ENCODE results near the gene REXO5. TPM values are rescaled to one million over a fixed set of nuclear protein-coding genes. Genes with fewer than 3 reads are reported as not detected.

The REXO5 gene
- total RNA-seq (2022; extraction: Qiagen RNA extraction), result 4.0 to 5.2 TPM (median 4.6 TPM) in 5 replicates

GRCh38 chr16:20806168-20807050 lies at the start of gene REXO5, which contains the start of gene ERI2:
Gene REXO5 (plus strand): TSS chr16:20806527. CDS start chr16:20806954, 427 bp downstream.
Gene ERI2 (minus strand): TSS chr16:20806472. CDS start chr16:20806430, 42 bp downstream.

DNA sequence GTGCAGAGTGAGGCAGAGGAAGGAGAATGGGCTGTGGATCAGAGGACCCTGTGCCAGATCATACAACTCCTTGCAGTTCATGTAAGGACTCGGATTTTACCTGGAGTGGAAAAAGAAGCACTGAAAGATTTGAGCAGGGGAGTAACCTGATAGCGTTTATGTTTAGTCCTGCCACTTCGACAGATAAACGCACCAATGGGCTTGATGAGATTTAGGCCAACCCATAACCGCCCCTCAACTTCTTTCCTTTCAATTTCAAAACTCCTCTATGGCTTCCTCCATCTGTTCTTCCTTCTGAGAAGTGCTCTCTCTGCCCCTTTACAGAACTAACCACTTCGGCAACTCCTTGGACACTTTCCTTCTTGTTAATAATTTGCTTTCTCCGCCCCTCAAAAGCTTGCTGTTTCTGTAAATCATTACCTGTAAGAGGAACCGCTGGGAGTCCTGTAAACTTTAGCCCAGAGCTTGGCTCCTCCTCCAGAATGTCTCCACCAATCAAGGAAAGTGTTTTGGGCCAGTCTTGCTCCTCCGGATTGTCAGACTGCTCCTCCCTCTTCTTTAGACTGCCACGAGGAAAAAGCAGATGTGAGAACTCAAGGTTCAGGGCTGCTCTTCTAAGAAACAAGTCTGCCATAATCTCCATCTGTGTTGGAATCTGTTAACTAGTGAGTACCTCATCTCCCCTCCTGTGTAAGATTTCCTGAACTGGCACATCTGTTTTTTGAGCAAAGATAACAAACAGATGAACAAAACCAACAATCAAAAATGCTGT lies 42.7 kb upstream of the REXO5 start, which contains the start of gene ACSM3:
Gene ACSM3, plus strand, starts transcription at position 554 of the 772 bp plus-strand sequence. CDS start 6,021 bp downstream, outside the sequence.

Other genes starting within 250 kb of the REXO5 start
- not detected in 5 replicates for gene ACSM2B, start 230.2 kb upstream of the REXO5 start, total RNA-seq (2022; extraction: Qiagen RNA extraction)
- not detected in 5 replicates for gene ACSM1, start 108.8 kb upstream of the REXO5 start, total RNA-seq (2022; extraction: Qiagen RNA extraction)
- gene THUMPD1, start 64.7 kb upstream of the REXO5 start, total RNA-seq (2022; extraction: Qiagen RNA extraction), result 21.5 to 23.2 TPM (median 22.4 TPM) in 5 replicates
- gene ACSM3, start 42.5 kb upstream of the REXO5 start, total RNA-seq (2022; extraction: Qiagen RNA extraction), result 3.6 to 5.1 TPM (median 4.3 TPM) in 5 replicates
- gene ERI2, start 55 bp upstream of the REXO5 start, total RNA-seq (2022; extraction: Qiagen RNA extraction), result 10.7 to 16.1 TPM (median 12.0 TPM) in 5 replicates
- 6.6 to 8.5 TPM (median 7.5 TPM) in 5 replicates for gene DCUN1D3, start 93.8 kb downstream of the REXO5 start, total RNA-seq (2022; extraction: Qiagen RNA extraction)
- gene LYRM1, start 94.2 kb downstream of the REXO5 start, total RNA-seq (2022; extraction: Qiagen RNA extraction), result 30.4 to 43.5 TPM (median 32.9 TPM) in 5 replicates

All from A549 treated with Mapracorat at 1 μM for 4 hours (cell line).